Osteoblast (primary cell): Measurements from ENCODE around the gene CSK. TPM values are rescaled to one million over a fixed set of nuclear protein-coding genes. Genes with fewer than 3 reads are reported as not detected.

ENCODE experiments used
- DNase-seq: peaks from one replicate; pipeline ENCODE4 v3.0.0; 2011; ENCODE audit warnings: low spot score, mixed read lengths; ENCODE audit not compliant: insufficient read length; ENCODE audit errors: missing footprints
- H2AFZ ChIP-seq: 2 replicates; pipeline ENCODE4 v1.6.0; 2011; ENCODE audit warnings: mild to moderate bottlenecking, low read length
- H3K27ac ChIP-seq: 2 replicates; pipeline ENCODE4 v1.5.1; 2011; ENCODE audit warnings: mild to moderate bottlenecking, low read depth, low read length, moderate library complexity
- H3K27me3 ChIP-seq: 2 replicates; pipeline ENCODE4 v1.6.0; 2012; ENCODE audit warnings: mild to moderate bottlenecking, control low read depth, inconsistent platforms, low read length, moderate library complexity; ENCODE audit not compliant: insufficient read depth
- H3K36me3 ChIP-seq: 2 replicates; pipeline ENCODE4 v1.5.1; 2011; ENCODE audit warnings: mild to moderate bottlenecking, low read length, control low read depth, moderate library complexity; ENCODE audit not compliant: insufficient read depth
- H3K4me1 ChIP-seq: 2 replicates; pipeline ENCODE4 v1.5.1; 2011; ENCODE audit warnings: mild to moderate bottlenecking, low read length, control low read depth, moderate library complexity; ENCODE audit not compliant: insufficient read depth
- H3K4me2 ChIP-seq: 2 replicates; pipeline ENCODE4 v1.6.0; 2011; ENCODE audit warnings: mild to moderate bottlenecking, low read length; ENCODE audit not compliant: insufficient read depth
- H3K4me3 ChIP-seq: fragments of 200-600 bp; sonication (generic); 3 replicates; pipeline ENCODE4 v1.5.1; 2012; ENCODE audit warnings: mild to moderate bottlenecking, low read length, inconsistent platforms; ENCODE audit not compliant: insufficient read depth
- H3K79me2 ChIP-seq: 2 replicates; pipeline ENCODE4 v1.6.0; 2012; ENCODE audit warnings: mild to moderate bottlenecking, low read length, control low read depth, inconsistent platforms; ENCODE audit not compliant: insufficient read depth
- H3K9me3 ChIP-seq: 2 replicates; pipeline ENCODE4 v1.5.1; 2011; ENCODE audit warnings: low read depth, low read length, control low read depth
- H4K20me1 ChIP-seq: 2 replicates; pipeline ENCODE4 v1.6.0; 2012; ENCODE audit warnings: mild to moderate bottlenecking, low read length, control low read depth; ENCODE audit not compliant: insufficient read depth
- total RNA-seq: library from RNA; depleted of rRNA; stranded (reverse); fragments of >200 nt; gene quantifications from 2 replicates; pipeline ENCODE4 v1.2.3, GENCODE V29; 2012
- TF ChIP-seq, protein P1 (sequence below): IDR thresholded peaks from 2 replicates; pipeline ENCODE4 v1.5.1; 2011; ENCODE audit warnings: mild to moderate bottlenecking, low read depth, low read length, moderate library complexity; ENCODE audit errors: extremely low read depth

CSK gene
- total RNA-seq, 1 donor: 31.5 TPM

DNA sequence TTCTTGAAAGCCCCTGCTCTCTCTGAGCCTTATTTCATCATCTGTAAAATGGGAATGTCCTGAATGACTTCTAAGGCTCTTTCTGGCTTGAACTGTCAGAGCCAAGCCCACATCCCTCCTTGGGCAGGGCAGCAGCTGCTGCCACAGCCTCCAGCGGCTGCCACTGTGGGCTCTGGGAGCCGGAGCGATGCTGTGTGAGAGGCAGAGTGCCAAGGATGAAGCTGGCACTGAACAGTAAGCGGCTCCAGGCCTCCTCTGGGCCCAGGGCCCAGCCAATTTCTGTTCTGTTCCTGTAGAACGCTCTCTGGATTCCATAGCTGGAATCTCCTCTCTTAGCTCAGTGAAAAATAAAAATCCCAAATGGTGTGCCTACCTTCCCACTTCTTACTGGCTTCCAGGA, 49.0 kb downstream of the CSK start:
- peak; percentile 93 for DNase-seq
- TF ChIP-seq, protein P1, sequence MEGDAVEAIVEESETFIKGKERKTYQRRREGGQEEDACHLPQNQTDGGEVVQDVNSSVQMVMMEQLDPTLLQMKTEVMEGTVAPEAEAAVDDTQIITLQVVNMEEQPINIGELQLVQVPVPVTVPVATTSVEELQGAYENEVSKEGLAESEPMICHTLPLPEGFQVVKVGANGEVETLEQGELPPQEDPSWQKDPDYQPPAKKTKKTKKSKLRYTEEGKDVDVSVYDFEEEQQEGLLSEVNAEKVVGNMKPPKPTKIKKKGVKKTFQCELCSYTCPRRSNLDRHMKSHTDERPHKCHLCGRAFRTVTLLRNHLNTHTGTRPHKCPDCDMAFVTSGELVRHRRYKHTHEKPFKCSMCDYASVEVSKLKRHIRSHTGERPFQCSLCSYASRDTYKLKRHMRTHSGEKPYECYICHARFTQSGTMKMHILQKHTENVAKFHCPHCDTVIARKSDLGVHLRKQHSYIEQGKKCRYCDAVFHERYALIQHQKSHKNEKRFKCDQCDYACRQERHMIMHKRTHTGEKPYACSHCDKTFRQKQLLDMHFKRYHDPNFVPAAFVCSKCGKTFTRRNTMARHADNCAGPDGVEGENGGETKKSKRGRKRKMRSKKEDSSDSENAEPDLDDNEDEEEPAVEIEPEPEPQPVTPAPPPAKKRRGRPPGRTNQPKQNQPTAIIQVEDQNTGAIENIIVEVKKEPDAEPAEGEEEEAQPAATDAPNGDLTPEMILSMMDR: no peak
- H3K27ac ChIP-seq: no peak overlapping the region

DNA sequence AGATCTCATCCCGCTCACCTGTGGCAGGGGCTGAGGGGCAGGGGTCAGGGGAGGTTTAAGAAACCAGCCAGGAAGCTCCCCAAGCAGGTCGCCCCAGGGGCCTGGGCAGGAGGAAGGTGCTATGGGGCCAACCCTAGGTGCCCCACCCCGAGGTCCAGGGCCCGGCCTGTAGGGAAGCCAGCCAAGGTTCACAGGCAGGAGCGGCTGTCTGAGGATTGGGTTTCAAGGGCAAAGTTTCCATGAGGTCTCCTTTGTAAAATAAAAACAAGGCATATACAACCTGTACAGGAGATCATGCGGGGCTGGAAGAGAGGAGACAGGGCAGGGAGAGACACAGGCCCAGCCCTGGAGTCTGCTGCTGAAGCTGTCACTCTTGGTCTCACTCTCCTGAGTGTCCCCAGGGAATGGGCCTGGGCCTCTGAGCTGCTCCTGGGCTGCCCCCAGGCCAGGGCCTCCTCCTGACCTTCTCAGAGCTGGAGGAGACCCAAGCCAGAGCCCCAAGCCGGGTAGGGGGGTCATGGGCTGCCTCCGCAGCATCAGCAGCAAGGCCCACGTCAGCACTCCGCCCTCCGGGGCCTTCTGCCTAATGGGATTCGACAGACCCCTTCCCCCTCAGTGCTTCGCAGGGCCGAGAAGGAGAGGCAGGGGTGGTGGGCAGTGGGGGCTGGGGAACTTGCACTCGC, 50.1 kb downstream of the CSK start:
- TF ChIP-seq, protein P1: no peak
- peaks cover 7% of the 10 kb centered on the region for H4K20me1 ChIP-seq
- no peak overlapping the region for H3K27ac ChIP-seq
- no peaks in the 10 kb centered on the region for H3K79me2 ChIP-seq
- no peaks in the 10 kb centered on the region for H3K4me1 ChIP-seq
- no peaks in the 10 kb centered on the region for H3K9me3 ChIP-seq
- peak; percentile 77 for DNase-seq
- peaks cover 3% of the 10 kb centered on the region for H3K36me3 ChIP-seq
- H3K4me3 ChIP-seq: no peak overlapping the region
- H3K27me3 ChIP-seq: peaks cover 16% of the 10 kb centered on the region
- H2AFZ ChIP-seq: no peak overlapping the region
- no peak overlapping the region for H3K4me2 ChIP-seq

More for the DNA sequence above, 49.0 kb downstream of the CSK start:
- Histone ChIP-seq H3K4me3 (no peak overlapping the region), H3K27me3 (peaks cover 22% of the 10 kb centered on the region), H3K9me3 (no peaks in the 10 kb centered on the region), H4K20me1 (peaks cover 6% of the 10 kb centered on the region), H3K4me1 (no peaks in the 10 kb centered on the region), H3K36me3 (no peaks in the 10 kb centered on the region), H3K4me2 (no peak overlapping the region), H3K79me2 (no peaks in the 10 kb centered on the region), H2AFZ (no peak overlapping the region)

DNA sequence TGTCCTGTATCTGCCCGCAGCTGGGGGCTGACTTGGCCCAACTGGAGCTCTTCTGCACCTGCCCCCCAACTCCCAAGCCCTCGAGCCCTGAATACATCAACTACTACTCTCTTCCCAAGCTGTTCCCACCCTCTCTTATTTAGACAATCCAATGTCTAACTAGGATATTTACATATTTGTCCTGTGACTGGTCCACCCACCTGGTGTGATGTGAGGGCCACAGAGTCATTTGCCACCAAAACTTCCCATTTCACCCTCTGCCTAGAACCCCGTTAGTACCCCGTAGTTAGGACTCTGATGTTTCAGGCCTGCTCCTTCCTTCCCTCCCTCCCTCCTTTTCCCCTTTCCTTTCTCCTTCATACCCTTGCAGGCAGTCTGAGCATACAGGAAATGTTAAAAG, 50.9 kb downstream of the CSK start:
- peak; percentile 59 for DNase-seq
- Histone ChIP-seq H3K36me3 (peaks cover 3% of the 10 kb centered on the region), H4K20me1 (peaks cover 7% of the 10 kb centered on the region), H2AFZ (no peak overlapping the region), H3K79me2 (no peaks in the 10 kb centered on the region), H3K9me3 (no peaks in the 10 kb centered on the region), H3K27ac (no peak overlapping the region), H3K4me1 (no peaks in the 10 kb centered on the region), H3K4me3 (no peak overlapping the region), H3K4me2 (no peak overlapping the region), H3K27me3 (peaks cover 8% of the 10 kb centered on the region)
- TF ChIP-seq, protein P1: no peak

DNA sequence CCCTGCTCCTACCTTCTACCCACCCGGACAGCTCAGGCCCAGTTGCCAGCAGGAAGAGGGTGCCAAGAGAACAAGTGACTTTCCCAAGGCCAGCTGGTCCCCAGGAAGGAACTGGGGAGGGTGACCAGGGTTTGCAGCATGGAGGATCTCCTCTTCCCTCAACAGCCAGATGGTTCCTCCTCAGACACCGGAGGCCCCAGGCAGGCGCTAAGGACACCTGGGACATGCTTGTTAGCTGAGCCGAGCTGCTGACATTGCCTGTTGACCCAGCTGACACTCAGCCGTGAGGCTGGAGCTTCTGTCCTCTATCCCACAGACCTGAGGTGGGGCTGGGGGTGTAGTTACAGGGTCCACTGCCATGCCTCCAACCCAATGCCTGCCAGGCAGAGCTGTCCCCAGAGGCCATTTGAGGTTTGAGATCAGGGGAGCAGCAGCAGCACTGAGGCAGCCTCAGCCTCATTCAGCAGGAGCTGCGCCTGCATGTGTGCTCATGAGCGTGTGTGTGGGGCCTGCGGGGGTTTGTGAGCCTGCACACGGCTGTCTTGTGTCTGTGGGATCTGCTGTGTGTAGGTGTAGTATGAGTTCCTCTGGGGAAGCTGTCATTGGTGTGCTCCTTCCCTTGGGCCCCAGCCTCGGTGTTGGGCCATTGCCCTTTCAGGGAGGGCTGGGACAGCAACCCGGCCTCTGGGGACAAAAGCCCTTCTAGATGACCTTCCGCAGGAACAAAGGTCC, 51.7 kb downstream of the CSK start:
- peak; percentile 62 for DNase-seq
- Histone ChIP-seq H4K20me1 (peaks cover 7% of the 10 kb centered on the region), H2AFZ (no peak overlapping the region), H3K36me3 (peaks cover 3% of the 10 kb centered on the region), H3K9me3 (no peaks in the 10 kb centered on the region), H3K27ac (no peak overlapping the region), H3K4me1 (no peaks in the 10 kb centered on the region), H3K4me2 (no peak overlapping the region), H3K4me3 (no peak overlapping the region), H3K79me2 (no peaks in the 10 kb centered on the region), H3K27me3 (peaks cover under 1% of the 10 kb centered on the region)
- TF ChIP-seq, protein P1: no peak
